Lower leg skin (tissue), 4 donors: Measurements from ENCODE around the gene OR10J5. TPM values are rescaled to one million over a fixed set of nuclear protein-coding genes. Genes with fewer than 3 reads are reported as not detected.
"Not testable (repeated sequence)": the region's sequence is repeated elsewhere in the genome, so short reads cannot be mapped to it uniquely, and the experiment has no call there.

Experiments used
- DNase-seq, 2 donors: peaks; one replicate each; pipeline ENCODE4 v3.0.0-alpha.2; 2019; ENCODE audit warnings: low spot score in 2 of 2
- H3K4me3 ChIP-seq: fragments of 200-600 bp; sonication (generic); 2 replicates; pipeline ENCODE4 v1.5.1; 2017; ENCODE audit warnings: mild to moderate bottlenecking, low read depth; ENCODE audit not compliant: poor library complexity, severe bottlenecking
- CTCF ChIP-seq, 3 donors: fragments of 450-650 bp; IDR thresholded peaks; one replicate each; pipeline ENCODE4 v1.5.1; 2016; ENCODE audit warnings: antibody characterized with exemption in 3 of 3, mild to moderate bottlenecking in 3 of 3, moderate library complexity in 2 of 3
- POLR2A ChIP-seq, 2 donors: fragments of 450-650 bp; IDR thresholded peaks; one replicate each; pipeline ENCODE4 v1.6.1; 2016 to 2017; ENCODE audit warnings: antibody characterized with exemption in 2 of 2, mild to moderate bottlenecking in 1 of 2, moderate library complexity in 1 of 2
- WGBS, 2 donors: methylation state at CpG; one replicate each; pipeline ENCODE4 v1.1.5; 2018; 5-methylcytosine and 5-hydroxymethylcytosine counted together
- intact Hi-C: fragments of 100-400 bp; cut with DNase I; formaldehyde crosslinking; loops from one replicate; pipeline ENCODE4 v1.15.0; 2023; ENCODE audit warnings: low total_unique reads
- total RNA-seq, 4 donors: library from RNA; depleted of rRNA; stranded (reverse); fragments of >200 nt; gene quantifications; one replicate each; pipeline ENCODE4 v1.1.0, GENCODE V29; 2016

Gene OR10J5
- total RNA-seq, 4 donors from 2014 or later = not detected

- TF ChIP-seq POLR2A (IDR thresholded peaks at IDR 0.05) (no peak), CTCF (IDR thresholded peaks at IDR 0.05) (no peak)
- intact Hi-C loops = no loop called here
Measured at GRCh38 chr1:159501082-159501481, 34.7 kb downstream of the OR10J5 start.

GRCh38 chr1:159494513-159495210 lies 41.1 kb downstream of the OR10J5 start:
- DNase-seq, H3K4me3 ChIP-seq, intact Hi-C loops: not testable (repeated sequence)
- 86 to 88% methylated on average over 17 of the region's 33 CpGs for WGBS, 2 donors

More at GRCh38 chr1:159501082-159501481, 34.7 kb downstream of the OR10J5 start:
- H3K4me3 ChIP-seq = no peak overlapping the region
- DNase-seq = no peak
- WGBS, 2 donors = 72 to 81% methylated on average over 1 of the region's 1 CpG

- 82 to 85% methylated on average over 11 of the region's 11 CpGs for WGBS, 2 donors
- no peak for TF ChIP-seq CTCF (IDR thresholded peaks at IDR 0.05)
- no peak for TF ChIP-seq POLR2A (IDR thresholded peaks at IDR 0.05)
- DNase-seq = no peak
- no peak overlapping the region for H3K4me3 ChIP-seq
- intact Hi-C loops = no loop called here
Measured at GRCh38 chr1:159493354-159493753, 42.5 kb downstream of the OR10J5 start.

GRCh38 chr1:159492575-159493323 lies 43.1 kb downstream of the OR10J5 start:
- TF ChIP-seq POLR2A (IDR thresholded peaks at IDR 0.05) (no peak), CTCF (IDR thresholded peaks at IDR 0.05) (no peak)
- WGBS, 2 donors = 71 to 74% methylated on average over 5 of the region's 5 CpGs
- no peak overlapping the region for H3K4me3 ChIP-seq
- intact Hi-C loops = no loop called here
- DNase-seq = no peak

Other genes starting within 250 kb of the OR10J5 start
- 10 to 100 TPM; 18.6 to 31.1 (median 25.2) TPM for gene FCER1A, start 233.7 kb downstream of the OR10J5 start, total RNA-seq
- gene OR10J4, start 103.8 kb downstream of the OR10J5 start, total RNA-seq = not detected
- gene OR10J1, start 96.3 kb downstream of the OR10J5 start, total RNA-seq = not detected
- not detected for gene APCS, start 51.8 kb upstream of the OR10J5 start, total RNA-seq
- gene CRP, start 178.6 kb upstream of the OR10J5 start, total RNA-seq = under 1 TPM in 1 of 4 donors, not detected in 3; 0.52 TPM
- gene DUSP23, start 245.0 kb upstream of the OR10J5 start, total RNA-seq = 100 to 1,000 TPM in 1 of 4 donors, 10 to 100 TPM in 3; 68.2 to 167 (median 90.7) TPM